Measurements from ENCODE around the gene EPHA7.

The EPHA7 gene

DNA sequence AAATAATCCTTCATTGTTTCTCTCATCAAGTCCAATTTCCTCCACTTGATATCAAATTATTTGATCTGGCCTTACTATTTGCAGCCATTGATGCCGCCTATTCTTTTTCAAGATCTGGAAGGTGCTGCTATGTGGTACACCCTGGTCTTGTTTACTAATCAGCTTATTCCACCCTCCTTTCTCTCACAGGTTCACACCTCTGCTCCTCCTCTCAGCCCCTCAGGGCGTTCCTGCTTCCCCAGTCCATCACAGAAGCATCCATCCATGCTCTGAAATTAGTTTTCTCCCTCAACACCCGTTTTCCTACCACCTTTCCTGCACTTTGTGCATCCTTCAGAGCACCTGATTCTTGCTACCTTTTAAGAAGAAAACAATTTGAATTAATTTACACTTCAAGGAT lies 183.6 kb downstream of the EPHA7 start:
- DNase-seq, result peak; percentile 24

DNA sequence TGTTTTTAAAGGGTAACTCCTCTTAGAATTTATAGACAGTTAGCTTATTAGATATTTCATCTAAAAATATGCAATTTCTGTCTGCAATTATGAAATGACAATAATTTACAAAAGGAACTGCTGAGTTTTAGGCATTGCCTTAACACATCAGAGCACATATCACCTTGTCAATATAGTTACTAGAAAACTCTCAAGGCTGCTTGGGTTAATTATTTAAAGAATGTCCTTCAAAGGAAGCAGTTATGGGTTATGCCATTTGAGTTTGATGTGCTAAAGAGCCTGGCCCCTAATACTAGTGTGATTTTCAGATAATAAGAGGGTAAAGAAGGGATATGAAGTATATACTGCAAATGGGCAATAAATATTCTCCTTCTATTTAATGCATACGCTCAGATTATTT lies 192.5 kb downstream of the EPHA7 start:
- no peak for DNase-seq

- no peak for DNase-seq
Measured at GRCh38 chr6:93222071-93222851, 197.1 kb downstream of the EPHA7 start.

DNA sequence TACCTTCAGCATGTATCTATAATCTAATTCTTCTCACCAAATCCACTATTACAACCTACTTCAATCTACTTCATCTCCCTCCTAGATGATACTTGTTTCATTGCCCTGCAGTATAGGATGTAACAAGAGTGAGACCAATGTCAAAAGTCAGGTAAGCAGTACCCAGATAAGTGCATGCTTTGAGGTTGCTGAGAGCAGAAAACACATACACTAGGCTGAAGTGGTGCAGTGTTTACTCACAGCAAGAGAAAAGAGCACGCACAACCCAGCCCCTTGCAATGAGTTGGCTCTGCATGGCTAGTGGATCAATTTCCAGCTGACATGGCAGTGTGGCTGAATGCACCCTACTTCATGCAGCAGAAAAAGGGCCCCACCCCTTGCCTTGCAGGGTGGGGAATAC lies 199.9 kb downstream of the EPHA7 start:
- DNase-seq, result no peak

- DNase-seq, result no peak
Measured at GRCh38 chr6:93218096-93218495, 201.3 kb downstream of the EPHA7 start.

- DNase-seq, result peak; percentile 6
Measured at GRCh38 chr6:93213028-93213427, 206.3 kb downstream of the EPHA7 start.

DNA sequence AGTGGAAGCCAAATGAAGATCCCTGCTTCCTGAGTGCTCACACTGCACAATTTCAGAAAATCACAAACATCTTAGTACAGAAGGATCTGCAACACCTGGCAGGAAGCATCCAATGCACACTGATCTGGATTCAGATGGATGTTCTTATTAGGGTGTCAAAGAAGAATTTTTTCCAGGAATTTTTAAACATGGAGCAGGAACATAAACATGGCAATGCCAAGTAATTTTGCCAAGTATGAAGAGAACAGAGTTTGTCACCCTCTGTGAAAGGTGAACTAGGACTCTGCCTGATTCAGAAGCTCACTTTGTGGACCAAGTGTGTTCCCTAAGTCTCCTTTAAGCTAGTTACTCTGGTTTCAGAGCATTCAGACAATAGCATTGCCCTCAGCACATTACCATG lies 208.5 kb downstream of the EPHA7 start:
- no peak for DNase-seq

GRCh38 chr6:93209358-93209757 lies 210.0 kb downstream of the EPHA7 start:
- DNase-seq, result no peak

DNA sequence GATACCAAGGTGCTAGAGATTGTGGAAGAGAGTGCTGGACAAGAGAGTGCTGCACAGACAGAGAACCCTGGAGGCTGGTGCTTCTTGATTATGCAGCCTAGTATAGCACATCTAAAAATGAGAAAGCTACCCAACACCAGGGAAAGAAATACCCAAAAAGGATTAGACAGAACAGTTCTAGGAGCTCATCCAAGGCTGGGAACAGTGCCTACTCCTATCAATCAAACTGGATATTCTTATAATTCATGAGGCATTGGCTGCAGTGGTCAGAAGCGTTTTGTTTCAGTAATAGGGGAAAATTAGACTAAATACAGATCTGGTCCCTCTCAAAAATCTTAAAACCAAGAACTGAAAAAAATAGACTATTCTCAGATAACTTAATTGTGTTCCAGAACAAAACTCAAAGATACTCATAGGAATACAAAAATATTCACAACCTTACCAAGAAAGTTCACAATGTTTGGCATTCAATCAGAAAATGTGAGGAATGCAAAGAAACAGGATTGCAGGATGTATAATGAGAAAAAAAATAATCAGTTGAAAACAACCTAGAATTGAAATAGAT lies 222.9 kb downstream of the EPHA7 start:
- DNase-seq, result no peak

GRCh38 chr6:93194480-93194879 lies 224.9 kb downstream of the EPHA7 start:
- DNase-seq, result no peak

DNA sequence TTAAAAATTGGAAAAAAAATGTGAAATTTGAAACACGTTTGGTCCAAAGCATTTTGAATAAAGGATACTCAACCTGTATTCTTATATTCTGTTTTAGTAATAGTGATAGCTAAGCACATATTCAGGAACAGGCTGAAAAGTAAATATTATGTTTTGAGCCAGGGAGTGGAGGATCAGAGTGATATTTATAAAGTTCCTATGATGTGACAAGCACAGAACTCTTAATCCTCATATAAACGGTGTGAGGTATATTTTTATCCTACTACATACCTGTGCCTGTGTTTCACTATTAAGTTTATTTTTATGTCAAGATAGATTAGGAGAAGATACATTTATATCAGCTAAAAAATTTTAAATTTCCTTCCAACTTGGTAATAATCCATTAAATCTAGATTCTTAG lies 225.5 kb downstream of the EPHA7 start:
- no peak for DNase-seq
